ENCODE measurements around the gene LYST.
"Not testable (repeated sequence)": the region's sequence is repeated elsewhere in the genome, so short reads cannot be mapped to it uniquely, and the experiment has no call there.

Gene LYST

DNA sequence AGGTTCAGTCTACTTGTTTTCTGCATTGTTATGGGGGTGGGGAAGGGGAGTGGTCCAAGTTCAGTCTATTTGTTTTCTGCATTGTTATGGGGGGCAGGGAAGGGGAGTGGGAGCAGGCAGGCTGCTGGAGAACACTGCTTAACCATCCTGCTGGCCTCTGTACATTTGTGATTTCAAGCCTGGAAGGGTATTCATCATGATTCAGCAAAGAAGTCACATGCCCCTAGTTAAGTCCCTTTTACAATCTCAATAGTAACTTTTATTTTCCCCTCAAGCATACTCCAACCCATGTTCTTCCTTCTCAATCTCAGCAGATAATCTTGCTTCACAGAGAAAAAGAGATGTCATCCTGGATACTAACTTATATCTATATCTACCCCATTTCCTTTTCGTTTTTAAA lies 7.9 kb downstream of the LYST start:
- DNase-seq, result no peak

DNA sequence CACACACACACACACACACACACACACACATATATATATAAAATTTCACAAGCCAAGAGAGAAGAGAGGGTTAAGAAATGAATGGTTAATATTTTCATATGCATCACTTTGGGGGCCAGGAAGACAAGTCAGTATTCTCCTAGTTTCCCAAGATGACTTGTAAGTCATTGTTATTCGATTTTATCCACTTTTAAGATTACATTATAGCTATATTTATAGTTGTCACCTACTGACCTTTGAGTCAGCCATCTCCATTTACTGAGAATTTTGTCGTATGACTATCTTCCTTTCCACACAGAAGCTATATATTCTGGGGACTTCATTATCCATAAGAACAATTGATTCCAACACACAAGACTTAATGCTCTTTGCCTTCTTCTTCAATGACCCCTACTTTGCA lies 8.9 kb downstream of the LYST start:
- DNase-seq, result no peak

DNA sequence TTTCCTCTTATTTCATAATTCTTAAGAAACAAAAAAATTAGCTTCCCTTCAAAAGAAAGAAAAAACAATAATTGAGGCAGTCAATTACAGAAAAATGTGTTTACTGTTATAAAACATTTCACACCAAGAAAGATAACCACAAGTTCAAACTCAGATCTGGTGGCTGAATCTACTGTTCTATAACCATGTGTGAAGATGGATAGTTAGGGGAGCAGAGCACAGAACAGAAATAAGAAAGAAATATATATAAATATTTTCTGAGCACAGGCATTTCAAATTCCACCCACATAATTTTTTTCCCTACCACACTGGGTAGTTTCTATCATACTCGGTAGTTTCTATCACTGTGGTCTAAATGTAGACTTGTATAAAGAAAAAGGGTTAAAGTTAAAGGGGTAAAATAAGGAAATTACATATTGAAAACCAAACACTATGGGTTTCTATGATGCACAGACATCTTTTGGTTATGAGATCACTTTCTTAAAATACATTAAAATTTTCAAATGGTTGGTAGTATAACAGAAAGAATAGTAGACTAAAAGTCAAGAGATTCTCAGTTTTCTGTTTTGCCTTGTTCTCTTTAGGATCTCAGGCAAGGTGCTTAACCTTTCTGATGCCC lies 10.8 kb downstream of the LYST start:
- DNase-seq, result no peak

DNA sequence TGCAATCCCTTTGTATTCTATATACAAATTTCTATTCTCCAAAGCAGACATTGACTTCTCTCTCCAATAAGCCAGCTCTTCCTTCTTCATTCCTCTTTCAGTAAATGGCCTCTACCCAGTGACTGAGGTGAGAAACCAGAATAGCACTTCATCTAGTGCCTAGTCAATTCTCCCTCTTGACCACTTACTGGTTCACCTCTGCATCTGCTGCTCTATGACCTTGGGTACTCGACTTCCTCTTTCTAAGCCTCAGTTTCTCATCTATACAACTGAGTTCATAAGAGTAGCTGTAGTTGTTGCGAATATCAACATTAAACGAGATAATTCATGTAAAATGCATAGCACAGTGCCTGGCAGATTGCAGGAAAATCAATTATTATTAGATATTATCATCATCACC lies 12.4 kb downstream of the LYST start:
- no peak for DNase-seq

DNA sequence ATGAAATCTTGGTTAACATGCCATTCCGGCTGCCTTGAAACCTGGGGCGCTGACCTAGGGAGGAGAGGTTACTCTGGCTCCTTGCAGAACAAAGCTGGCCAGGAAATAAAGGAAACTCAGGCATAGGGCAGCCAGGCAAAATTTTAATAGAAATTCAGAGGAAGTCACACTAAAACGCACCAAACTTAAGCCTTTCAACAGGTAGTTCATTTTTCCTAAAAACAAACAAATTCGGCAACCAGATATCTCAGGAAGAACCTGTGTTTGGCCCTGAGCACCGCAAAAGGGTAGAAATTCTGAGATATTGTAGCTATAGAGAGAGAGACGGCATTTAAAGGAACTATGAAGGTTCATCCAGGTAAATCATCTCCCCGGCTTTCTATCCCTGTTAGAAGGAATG lies 13.1 kb downstream of the LYST start:
- DNase-seq, result no peak

DNA sequence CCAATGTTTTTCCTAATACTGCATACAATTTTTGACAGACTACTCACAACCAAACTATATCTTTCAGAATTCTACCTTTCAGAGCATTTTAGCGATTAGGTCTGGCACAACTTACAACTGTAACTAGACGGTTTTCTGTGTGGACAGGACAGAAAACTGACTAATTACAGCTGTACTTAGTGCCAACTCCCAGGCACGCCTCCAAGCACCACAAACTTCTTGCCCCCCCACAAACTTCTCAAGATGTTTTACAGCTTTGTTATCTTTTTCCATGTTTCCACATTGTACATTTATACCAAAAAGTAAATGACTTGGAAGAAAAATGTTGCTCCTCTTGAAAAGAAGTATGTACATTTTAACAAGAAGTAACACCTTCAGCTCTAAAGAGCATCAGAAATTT lies 13.8 kb downstream of the LYST start:
- no peak for DNase-seq

DNA sequence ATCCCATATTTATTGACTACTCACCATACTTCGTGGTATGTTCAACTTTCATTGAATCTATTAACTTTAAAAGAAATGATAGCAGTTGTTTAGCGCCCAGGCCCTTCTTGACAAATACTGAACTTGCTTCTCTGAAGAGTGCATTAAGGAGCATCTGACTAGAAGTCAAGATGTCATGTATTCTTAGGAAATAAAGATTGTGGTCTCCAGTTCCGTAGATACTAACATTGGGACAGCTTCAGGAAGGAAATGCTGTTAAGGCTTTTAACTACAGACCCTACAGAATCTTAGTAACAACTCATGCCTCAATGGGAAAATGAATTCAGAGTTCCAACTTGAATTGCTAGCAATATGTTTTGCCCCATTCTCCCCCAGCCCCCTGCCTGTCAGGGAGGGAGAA lies 14.8 kb downstream of the LYST start:
- no peak for DNase-seq

DNA sequence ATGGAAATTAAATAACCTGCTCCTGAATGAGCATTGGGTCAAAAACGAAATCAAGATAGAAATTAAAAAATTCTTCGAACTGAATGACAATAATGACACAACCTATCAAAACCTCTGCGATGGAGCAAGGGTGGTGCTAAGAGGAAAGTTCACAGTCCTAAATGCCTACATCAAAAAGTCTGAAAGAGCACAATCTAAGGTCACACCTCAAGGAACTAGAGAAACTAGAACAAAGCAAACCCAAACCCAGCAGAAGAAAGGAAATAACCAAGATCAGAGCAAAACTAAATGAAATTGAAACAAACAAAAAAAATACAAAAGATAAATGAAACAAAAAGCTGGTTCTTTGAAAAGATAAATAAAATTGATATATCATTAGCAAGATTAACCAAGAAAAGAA lies 18.5 kb downstream of the LYST start:
- DNase-seq, result not testable (repeated sequence)

DNA sequence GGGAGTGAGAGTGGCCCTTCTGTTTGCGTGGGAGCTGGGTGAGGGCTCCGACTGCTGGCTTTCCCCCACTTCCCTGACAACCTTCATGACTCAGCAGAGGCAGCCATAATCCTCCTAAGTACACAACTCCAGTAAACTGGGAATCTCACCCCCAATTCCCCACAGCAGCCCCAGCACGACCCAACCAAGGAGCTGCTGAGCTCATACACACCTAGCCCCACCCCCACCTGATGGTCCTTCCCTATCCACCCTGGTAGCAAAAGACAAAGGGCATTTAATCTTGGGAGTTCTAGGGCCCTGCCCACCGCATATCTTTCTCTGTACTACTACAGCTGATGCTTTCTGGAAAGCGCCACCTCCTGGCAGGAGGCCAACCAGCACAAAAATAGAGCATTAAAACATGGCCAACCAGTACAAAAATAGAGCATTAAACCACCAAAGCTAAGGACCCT lies 21.0 kb downstream of the LYST start:
- not testable (repeated sequence) for DNase-seq

DNA sequence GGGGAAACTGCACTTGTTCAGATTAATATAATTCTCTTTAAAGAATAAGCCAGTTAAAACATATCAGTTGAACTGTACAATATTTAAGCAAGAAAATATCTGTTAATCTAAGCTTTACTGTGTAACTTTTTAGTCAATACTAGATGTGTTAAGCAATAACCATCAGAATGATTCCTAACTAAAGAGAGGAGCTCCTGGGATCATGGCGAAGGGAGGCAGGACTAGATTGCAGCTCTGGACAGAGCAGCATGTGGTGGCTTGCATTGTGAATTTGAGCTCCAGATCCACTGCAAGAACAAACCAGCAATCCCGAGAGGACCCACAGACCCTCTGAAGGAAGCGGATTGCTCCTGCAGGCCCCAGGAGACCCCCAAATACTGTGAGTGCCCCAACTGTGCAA lies 21.9 kb downstream of the LYST start:
- no peak for DNase-seq

DNA sequence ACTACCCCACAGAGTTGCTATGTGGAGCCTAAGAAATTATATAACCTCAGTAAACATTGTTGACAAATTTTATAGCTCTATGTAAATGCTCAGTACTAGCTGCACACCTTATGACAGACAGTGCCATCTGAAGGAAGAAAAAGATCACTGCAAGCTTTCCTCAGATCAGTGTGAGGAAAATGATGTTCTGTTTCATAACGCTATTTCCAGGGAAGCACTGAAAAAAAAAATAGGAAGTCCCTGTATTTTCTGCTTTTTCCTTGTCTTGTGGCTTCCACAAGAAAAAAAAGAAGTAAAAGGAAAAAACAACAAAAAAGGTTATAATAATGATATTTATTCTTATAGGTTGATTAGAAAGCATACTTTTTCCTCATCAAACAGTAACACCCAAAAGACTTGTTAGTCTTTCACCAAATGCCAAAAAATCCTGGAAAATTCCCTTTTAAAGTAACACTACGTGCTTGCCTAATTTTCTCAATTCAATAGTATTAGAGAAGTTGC lies 23.2 kb downstream of the LYST start:
- DNase-seq, result no peak

DNA sequence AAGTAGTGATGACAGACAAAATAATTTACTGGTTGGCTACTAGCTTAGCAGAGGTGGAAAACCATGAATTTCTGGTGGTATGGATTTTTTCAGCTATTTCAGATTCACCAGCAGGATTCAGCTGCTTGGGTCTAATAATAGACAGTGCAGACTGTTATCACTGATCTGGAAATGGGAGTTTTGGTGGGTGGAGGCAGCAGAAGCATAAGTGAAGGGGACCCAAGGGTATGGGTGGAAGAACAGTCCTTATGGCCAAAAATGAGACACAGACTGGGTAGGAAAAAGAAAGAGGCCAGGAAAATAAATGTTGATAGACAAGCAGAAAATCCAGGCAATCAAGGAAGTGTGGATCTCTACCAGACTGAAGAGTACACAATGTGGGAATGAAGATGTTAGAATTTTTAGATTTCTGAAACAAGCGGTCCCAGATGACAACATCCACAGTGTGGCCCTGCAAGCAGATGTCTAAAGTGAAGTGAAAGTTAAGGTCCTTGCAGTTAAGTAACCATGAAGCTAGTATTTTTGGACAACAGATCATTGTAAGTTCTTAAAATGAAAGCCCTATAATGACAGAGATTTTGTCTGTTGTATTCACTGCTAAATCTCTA lies 24.7 kb downstream of the LYST start:
- no peak for DNase-seq

DNA sequence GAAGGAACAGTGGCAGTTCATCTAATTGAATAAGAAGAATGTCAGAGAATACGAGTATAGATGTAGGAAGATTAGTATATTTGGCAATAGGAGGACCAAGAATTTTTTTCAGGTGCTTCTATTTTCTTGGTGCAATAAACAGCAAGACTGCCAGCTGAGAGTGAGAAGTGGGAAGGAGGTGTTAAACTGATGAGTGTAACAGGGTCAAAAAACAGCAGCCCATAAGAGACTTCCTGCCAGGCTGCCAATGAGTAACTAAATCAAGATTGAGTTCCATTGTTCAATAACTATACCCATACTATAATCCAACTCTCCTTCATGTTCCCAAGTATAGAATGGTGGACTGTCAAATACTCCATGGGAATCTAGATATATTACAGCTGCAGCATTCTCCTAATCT lies 28.7 kb downstream of the LYST start:
- DNase-seq, result no peak

DNA sequence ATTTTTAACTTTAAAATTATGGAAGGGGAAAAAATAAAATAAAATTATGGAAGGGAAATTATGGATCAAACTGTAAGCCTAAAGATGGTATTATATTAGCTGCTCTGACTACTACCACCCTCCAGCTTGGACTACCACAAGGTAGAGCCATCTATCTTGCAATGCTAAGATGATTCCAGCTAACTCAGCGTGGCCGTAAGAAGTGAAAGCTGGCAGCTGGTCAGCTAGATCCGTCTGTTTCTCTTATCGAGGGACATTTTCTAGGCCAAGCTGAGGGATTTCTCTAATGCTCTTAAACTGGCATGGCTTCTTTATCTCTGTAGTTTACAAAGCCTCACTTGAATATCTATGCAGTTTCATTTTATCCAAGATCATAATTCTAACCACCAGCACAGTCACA lies 31.5 kb downstream of the LYST start:
- no peak for DNase-seq

DNA sequence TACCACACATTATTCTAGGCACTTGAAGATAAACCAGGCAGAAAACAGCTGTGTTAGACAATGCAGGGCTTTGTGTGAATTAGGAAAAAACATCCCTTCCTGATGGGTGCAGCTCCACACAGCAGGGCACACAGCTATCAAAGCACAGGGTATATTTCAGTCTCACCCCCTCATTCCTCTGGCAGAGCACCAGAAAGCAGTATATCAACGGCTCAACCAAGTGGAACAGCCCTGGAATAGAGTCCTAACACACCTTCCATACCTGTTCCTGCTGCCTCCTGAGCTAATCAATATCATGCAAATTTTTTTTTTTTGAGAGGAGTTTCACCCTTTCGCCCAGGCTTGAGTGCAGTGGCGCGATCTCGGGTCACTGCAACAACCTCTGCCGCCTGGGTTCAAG lies 32.1 kb downstream of the LYST start:
- no peak for DNase-seq

DNA sequence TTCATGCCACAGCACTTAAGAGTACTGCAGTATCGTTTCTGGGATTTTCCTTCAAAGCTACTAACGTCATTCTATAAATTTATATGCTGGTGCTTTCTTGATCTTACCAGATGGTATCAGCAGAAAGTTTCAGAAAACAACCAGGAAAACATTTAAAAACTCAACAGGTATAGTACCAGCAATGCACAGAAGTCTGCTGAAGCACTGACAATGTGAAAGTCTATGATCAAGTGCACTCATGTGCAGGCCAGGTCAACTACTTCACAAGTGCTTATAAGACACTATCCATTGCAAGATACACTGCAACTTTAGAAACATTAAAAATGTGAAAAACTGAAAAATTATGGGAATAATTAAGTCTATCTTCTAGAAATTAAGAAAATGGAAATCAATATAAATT lies 34.7 kb downstream of the LYST start:
- DNase-seq, result no peak

DNA sequence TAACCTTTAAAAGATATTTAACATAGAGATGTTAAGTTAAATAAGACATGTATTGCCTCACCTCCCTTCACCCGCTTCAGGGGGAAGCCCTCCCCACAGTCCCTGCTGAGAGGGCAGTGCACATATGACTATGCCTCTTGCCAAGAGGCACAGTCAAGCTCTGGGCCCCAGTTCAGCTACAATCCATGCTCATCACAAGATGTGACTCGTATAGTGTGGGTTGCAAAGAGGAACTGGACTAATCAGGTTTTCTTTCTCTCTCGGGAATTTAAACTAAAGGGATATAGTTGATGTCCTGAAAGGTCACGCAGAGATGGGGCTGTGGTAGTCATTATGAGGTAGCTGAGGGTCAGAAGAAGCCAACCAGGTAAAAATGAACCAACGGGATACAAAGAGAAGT lies 35.6 kb downstream of the LYST start:
- peak; percentile 29 for DNase-seq

DNA sequence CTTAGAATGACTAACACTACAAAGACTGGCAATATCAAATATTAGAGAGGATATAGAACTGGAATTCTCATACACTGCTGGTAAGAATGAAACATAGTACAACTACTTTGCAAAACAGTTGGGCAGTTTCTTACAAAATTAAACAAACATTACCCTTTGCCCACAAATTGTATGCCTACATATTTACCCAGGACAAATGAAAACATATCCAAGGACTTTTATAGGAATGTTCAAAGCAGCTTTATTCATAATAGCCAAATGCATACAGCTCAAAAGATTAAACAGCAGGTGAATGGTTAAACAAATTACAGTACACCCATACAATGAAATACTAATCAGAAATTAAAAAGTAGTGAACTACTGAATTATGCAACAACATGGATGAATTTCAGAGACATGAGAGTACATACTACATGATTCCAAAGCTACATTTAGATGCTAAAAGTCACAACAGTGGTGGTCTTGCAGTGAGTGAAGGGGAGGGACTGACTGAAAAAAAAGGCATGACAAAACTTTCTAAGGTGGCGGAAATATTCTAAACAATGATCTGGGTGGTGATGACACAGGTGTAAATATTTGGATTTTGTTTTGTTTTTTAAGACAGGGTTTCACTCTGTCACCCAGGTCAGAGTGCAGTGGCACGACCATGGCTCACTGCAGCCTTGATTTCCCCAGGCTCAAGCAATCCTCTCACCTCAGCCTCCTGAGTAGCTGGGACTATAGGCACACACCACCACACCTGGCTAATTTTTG lies 40.4 kb downstream of the LYST start:
- no peak for DNase-seq

DNA sequence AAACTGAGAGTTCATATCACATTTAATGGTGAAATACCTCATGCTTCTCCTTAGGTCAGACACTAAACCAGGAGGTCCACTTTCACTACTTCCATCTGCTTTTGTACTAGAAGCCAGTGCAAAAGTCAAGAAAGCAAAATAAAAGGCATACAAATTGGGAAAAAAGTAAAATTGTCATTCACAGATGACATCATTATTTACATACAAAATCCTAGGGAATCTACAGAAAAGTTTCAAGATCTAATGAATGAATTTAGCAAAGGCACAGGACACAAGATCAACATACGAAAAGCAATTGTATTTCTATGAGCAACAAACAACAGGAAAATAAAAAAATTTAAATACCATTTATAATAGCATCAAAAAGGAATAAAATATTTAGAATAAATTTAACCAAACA lies 41.5 kb downstream of the LYST start:
- DNase-seq, result no peak

DNA sequence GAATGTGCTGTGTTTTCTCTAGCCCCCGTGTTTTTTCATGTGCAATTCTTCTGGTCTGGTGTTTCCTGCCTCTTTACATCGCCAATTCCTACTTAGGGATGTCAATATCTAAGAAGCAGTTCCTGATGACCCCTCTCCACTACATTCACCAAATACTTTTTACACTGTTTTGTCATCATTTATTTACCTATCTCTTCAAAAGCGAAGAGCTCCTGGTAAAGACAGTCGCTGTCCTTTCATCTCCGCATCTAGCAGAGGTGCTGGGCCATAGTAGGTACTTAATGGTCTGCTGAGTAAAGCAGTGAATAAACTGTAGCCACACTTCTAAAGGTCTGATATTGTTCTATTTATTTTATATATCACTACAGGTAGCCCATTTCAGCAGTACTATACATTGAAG lies 43.0 kb downstream of the LYST start:
- no peak for DNase-seq

DNA sequence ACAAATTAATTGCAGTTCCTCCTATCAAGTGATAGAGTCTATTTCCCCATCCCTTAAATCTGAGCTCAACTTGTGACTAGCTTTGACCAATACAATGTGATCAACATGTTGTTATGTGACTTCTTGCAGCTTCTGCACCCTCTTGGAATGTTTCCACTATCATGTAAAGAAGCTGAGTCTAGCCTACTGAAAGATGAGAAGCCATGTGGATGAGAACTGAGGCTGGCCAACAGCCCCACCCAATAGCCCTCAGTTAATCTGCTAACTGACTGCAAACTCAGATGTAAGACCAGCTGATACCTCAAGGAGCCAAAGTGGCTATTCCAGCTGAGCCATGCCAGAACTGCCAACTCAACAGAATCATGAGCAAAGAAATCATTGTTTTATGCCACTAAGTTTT lies 44.0 kb downstream of the LYST start:
- no peak for DNase-seq

DNA sequence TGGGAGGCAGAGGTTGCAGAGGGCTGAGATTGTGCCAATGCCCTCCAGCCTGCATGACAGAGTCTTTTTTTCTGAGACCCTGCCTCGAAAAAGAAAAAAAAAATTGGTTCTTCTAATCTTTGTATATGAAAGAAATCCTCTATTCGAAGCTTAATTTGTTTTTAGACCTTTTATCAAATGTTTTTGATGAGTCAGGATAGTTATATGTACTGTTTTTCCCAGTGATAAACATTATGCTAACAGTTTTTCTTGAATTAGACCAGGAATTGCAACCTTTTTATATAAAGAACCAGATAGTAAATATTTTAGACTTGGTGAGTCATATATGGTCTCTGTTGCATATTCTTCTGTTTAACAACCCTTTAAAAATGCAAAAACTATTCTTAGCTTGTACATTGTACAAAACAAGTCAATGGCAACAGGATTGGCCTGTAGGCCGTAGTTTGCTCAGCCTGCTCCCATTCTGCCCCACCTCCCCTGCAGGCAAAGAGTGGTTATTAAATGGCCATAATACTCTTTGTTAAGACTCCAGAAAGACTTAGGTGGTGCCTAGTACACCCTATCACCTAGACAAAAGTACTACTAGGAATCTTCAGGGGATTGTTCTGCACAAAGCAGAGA lies 45.2 kb downstream of the LYST start:
- no peak for DNase-seq

DNA sequence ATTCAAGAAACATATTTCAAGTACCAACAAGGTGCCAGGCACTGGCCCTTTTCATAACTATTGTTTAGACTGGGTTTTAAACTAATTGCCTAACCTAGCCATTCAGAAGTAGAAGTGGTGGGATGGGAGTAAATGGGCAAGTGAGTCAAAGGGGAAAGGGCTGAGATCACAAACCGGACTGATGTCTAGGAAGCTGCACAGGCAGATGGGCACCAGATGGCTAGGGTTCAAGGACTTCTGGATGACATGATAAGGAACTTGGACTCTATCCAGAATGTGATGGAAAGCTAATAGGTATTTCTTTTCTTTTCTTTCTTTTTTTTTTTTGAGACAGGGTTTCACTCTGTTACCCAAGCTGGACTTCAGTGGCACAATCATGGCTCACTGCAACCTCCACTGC lies 46.6 kb downstream of the LYST start:
- DNase-seq, result no peak

DNA sequence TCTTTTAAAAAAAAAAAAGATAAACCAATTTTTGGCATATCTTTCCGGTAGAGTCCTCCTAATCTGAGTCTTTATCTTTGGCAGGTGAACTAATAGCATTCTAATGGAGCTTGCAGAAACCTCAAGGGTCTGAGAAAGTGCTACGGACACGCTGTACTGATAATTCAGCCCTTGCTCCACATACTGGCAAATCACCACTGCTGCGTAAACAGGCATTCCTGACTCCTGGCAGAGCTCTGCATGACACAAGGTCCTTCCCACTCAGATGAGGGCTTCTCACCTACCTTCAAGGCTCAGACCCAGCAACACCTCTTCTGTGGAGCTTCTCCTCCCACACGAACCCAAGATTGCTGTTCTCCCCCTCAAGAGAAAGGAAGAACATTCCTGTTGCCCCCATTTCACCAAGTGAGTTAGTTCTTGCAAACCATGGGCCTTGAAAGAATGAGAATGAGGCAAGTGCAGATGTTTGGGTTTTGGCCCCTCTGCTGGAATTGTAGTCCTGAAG lies 48.0 kb downstream of the LYST start:
- no peak for DNase-seq

All from CD4-positive, alpha-beta T cell treated with Interferon gamma for 1 hour (primary cell).